SK-N-SH (cell line): ENCODE results near the gene RNF145.

Experiments used
- SIN3A ChIP-seq: IDR thresholded peaks from 2 replicates; pipeline ENCODE4 v1.6.1; 2012; ENCODE audit warnings: low read depth, mild to moderate bottlenecking, low read length, moderate library complexity, borderline replicate concordance
- SMC3 ChIP-seq: IDR thresholded peaks from 2 replicates; pipeline ENCODE4 v1.6.1; 2012; ENCODE audit warnings: low read depth, low read length, improper control_type of control experiment
- TAF1 ChIP-seq: IDR thresholded peaks from 2 replicates; pipeline ENCODE4 v1.6.1; 2012; ENCODE audit warnings: low read depth, mild to moderate bottlenecking, low read length, moderate library complexity, borderline replicate concordance

- TF ChIP-seq SIN3A (no peak), SMC3 (no peak), TAF1 (no peak)
Observed at GRCh38 chr5:159189310-159189709, 20.0 kb downstream of the RNF145 start.
